Skin epidermis (tissue), 12 donors: ENCODE results near the gene STRN.

Experiments used
- H3K27ac ChIP-seq, 21 experiments: fragments of 200-600 bp; sonication (generic) in 11 of 21; one replicate each; pipeline ENCODE4 v1.5.0; 2020; ENCODE audit warnings: mild to moderate bottlenecking in 3 of 21, inconsistent platforms in 2 of 21, moderate library complexity in 2 of 21
- H3K4me3 ChIP-seq, 7 experiments: fragments of 200-600 bp; sonication (generic) in 2 of 7; one replicate each; pipeline ENCODE4 v1.5.0; 2020; ENCODE audit warnings: inconsistent platforms in 2 of 7, mild to moderate bottlenecking in 2 of 7, moderate library complexity in 1 of 7

Gene STRN

GRCh38 chr2:36808386-36809068, 157.8 kb downstream of the STRN start:
- H3K4me3 ChIP-seq = no peak overlapping the region
- no peak overlapping the region for H3K27ac ChIP-seq

GRCh38 chr2:36807223-36807886, 159.0 kb downstream of the STRN start:
- no peak overlapping the region for H3K27ac ChIP-seq
- no peak overlapping the region for H3K4me3 ChIP-seq

GRCh38 chr2:36805635-36806224, 160.6 kb downstream of the STRN start:
- Histone ChIP-seq H3K4me3 (no peak overlapping the region), H3K27ac (no peak overlapping the region)

GRCh38 chr2:36802952-36803351, 163.4 kb downstream of the STRN start:
- H3K4me3 ChIP-seq = no peak overlapping the region
- no peak overlapping the region for H3K27ac ChIP-seq

- H3K4me3 ChIP-seq = no peak overlapping the region
- no peak overlapping the region for H3K27ac ChIP-seq
Observed at GRCh38 chr2:36801088-36801487, 165.2 kb downstream of the STRN start.

- no peak overlapping the region for H3K4me3 ChIP-seq
- H3K27ac ChIP-seq = no peak overlapping the region
Observed at GRCh38 chr2:36800381-36800780, 166.0 kb downstream of the STRN start.

- Histone ChIP-seq H3K4me3 (no peak overlapping the region), H3K27ac (no peak overlapping the region)
Observed at GRCh38 chr2:36798724-36799123, 167.6 kb downstream of the STRN start.

GRCh38 chr2:36797324-36798070, 168.8 kb downstream of the STRN start:
- no peak overlapping the region for H3K27ac ChIP-seq
- no peak overlapping the region for H3K4me3 ChIP-seq
